Fibroblast of lung (primary cell): ENCODE data around the gene DENND4B. TPM values are rescaled to one million over a fixed set of nuclear protein-coding genes. Genes with fewer than 3 reads are reported as not detected.
"Not testable (repeated sequence)": the region's sequence is repeated elsewhere in the genome, so short reads cannot be mapped to it uniquely, and the experiment has no call there.

Experiments
- DNase-seq, 2 donors: peaks; one replicate each; pipeline versions ENCODE4 v3.0.0 to v3.0.0-alpha.2; 2010; ENCODE audit warnings: low read depth in 2 of 2
- H2AFZ ChIP-seq: 2 replicates; pipeline ENCODE4 v1.5.1; 2012; ENCODE audit warnings: low read length, control low read depth, inconsistent platforms
- H3K27ac ChIP-seq: 2 replicates; pipeline ENCODE4 v1.5.1; 2011; ENCODE audit warnings: low read length, control low read depth; ENCODE audit not compliant: insufficient read depth
- H3K27me3 ChIP-seq: 2 replicates; pipeline ENCODE4 v1.5.1; 2011; ENCODE audit warnings: mild to moderate bottlenecking, low read length; ENCODE audit not compliant: control insufficient read depth, insufficient read depth
- H3K36me3 ChIP-seq: 2 replicates; pipeline ENCODE4 v1.5.1; 2011; ENCODE audit warnings: low read length; ENCODE audit not compliant: control insufficient read depth, insufficient read depth
- H3K4me1 ChIP-seq: 2 replicates; pipeline ENCODE4 v1.5.1; 2011; ENCODE audit warnings: low read length; ENCODE audit not compliant: control insufficient read depth, insufficient read depth; ENCODE audit errors: extremely low read depth
- H3K4me2 ChIP-seq: 2 replicates; pipeline ENCODE4 v1.5.1; 2011; ENCODE audit warnings: low read length, control low read depth; ENCODE audit not compliant: insufficient read depth; ENCODE audit errors: extremely low read depth
- H3K4me3 ChIP-seq, 4 experiments: fragments of 200-600 bp in 1 of 4; sonication (generic) in 1 of 4; replicated peaks in 1 of 4; 2 replicates each; pipeline ENCODE4 v1.5.1; 2011 to 2016; ENCODE audit warnings: low read length in 4 of 4, low read depth in 3 of 4, mild to moderate bottlenecking in 3 of 4, control low read depth in 2 of 4, inconsistent platforms in 1 of 4, mixed read lengths in 1 of 4; ENCODE audit not compliant: insufficient read depth in 1 of 4; ENCODE audit errors: control extremely low read depth in 1 of 4
- H3K79me2 ChIP-seq: 2 replicates; pipeline ENCODE4 v1.5.1; 2012; ENCODE audit warnings: mild to moderate bottlenecking, low read length, inconsistent platforms; ENCODE audit not compliant: control insufficient read depth, insufficient read depth
- H3K9ac ChIP-seq: 2 replicates; pipeline ENCODE4 v1.5.1; 2011; ENCODE audit warnings: mild to moderate bottlenecking, low read length, control low read depth; ENCODE audit not compliant: insufficient read depth
- H3K9me3 ChIP-seq: 2 replicates; pipeline ENCODE4 v1.5.1; 2012; ENCODE audit warnings: low read depth, low read length; ENCODE audit not compliant: control insufficient read depth, insufficient read depth
- H4K20me1 ChIP-seq: 2 replicates; pipeline ENCODE4 v1.5.1; 2011; ENCODE audit warnings: low read length; ENCODE audit not compliant: control insufficient read depth, insufficient read depth; ENCODE audit errors: extremely low read depth
- CTCF ChIP-seq, 2 donors: IDR thresholded peaks in 1 of 2; conservative IDR thresholded peaks in 1 of 2; 1 replicate in 1 of 2; 2 replicates in 1 of 2; pipeline ENCODE4 v1.5.1; 2011 to 2012; ENCODE audit warnings: low read length in 2 of 2, control low read depth in 1 of 2, inconsistent platforms in 1 of 2, low read depth in 1 of 2, mild to moderate bottlenecking in 1 of 2
- EZH2 ChIP-seq: IDR thresholded peaks from 2 replicates; pipeline ENCODE4 v1.5.1; 2012; ENCODE audit warnings: low read length, control low read depth, mild to moderate bottlenecking; ENCODE audit errors: missing control alignments
- polyA plus RNA-seq, 2 donors: library from polyadenylated mRNA; depleted of rRNA in 1 of 2; stranded (reverse) in 1 of 2; unstranded in 1 of 2; fragments of >200 nt; gene quantifications; 2 replicates each; pipeline ENCODE4 v1.2.1, GENCODE V29; 2011 to 2012; ENCODE audit warnings: missing spikeins in 1 of 2
- total RNA-seq: library from RNA; depleted of rRNA; stranded (reverse); fragments of >200 nt; gene quantifications from 2 replicates; pipeline ENCODE4 v1.2.1, GENCODE V29; 2014

DENND4B gene
- total and polyA plus RNA-seq, 2 donors (not counting 1 experiment from before 2014, with no cell fraction given): 9.1 to 17.7 TPM

- DNase-seq: no peak
- Histone ChIP-seq H3K4me1 (peaks cover 3% of the 10 kb centered on the region), H4K20me1 (no peaks in the 10 kb centered on the region), H3K79me2 (peaks cover 11% of the 10 kb centered on the region), H3K4me2 (peak overlapping the region; percentile 94), H3K4me3 (peak overlapping the region; percentile 54 to 100 (median 84)), H3K27me3 (no peaks in the 10 kb centered on the region), H3K27ac (no peak overlapping the region), H3K36me3 (peaks cover 8% of the 10 kb centered on the region), H2AFZ (no peak overlapping the region), H3K9me3 (no peaks in the 10 kb centered on the region), H3K9ac (no peak overlapping the region)
- no peak for TF ChIP-seq EZH2
- no peak for TF ChIP-seq CTCF (conservative IDR thresholded peaks at IDR 0.05 in 1 of 2, IDR thresholded peaks at IDR 0.05 in 1 of 2; ENCODE audit: low read depth in 1 of 2, low read length in 2 of 2)
Measured at GRCh38 chr1:153984123-153984894, 37.8 kb upstream of the DENND4B start.

- DNase-seq, H4K20me1 ChIP-seq, H3K4me3 ChIP-seq, H3K27me3 ChIP-seq, H3K9me3 ChIP-seq, H2AFZ ChIP-seq, H3K9ac ChIP-seq, H3K4me1 ChIP-seq, H3K27ac ChIP-seq, H3K4me2 ChIP-seq, H3K36me3 ChIP-seq: not testable (repeated sequence)
- H3K79me2 ChIP-seq: peaks cover 17% of the 10 kb centered on the region
Measured at GRCh38 chr1:153981735-153982134, 35.2 kb upstream of the DENND4B start.

GRCh38 chr1:153979091-153979490 is 32.6 kb upstream of the DENND4B start:
- not testable (repeated sequence) for H4K20me1 ChIP-seq, H3K4me2 ChIP-seq, H3K9me3 ChIP-seq, H3K4me1 ChIP-seq, H3K9ac ChIP-seq, DNase-seq, H3K4me3 ChIP-seq, H2AFZ ChIP-seq, H3K27me3 ChIP-seq, H3K27ac ChIP-seq
- Histone ChIP-seq H3K36me3 (peaks cover 16% of the 10 kb centered on the region), H3K79me2 (peaks cover 17% of the 10 kb centered on the region)

- Histone ChIP-seq H3K4me3 (peak overlapping the region; percentile 85 to 100 (median 96)), H3K27me3 (no peaks in the 10 kb centered on the region), H4K20me1 (no peaks in the 10 kb centered on the region), H2AFZ (peak overlapping the region; percentile 97), H3K4me2 (peak overlapping the region; percentile 96), H3K36me3 (peaks cover 20% of the 10 kb centered on the region), H3K79me2 (peaks cover 17% of the 10 kb centered on the region), H3K27ac (peak overlapping the region; percentile 81), H3K9me3 (no peaks in the 10 kb centered on the region), H3K9ac (no peak overlapping the region), H3K4me1 (peaks cover 6% of the 10 kb centered on the region)
- DNase-seq: no peak
- TF ChIP-seq EZH2 (no peak), CTCF (conservative IDR thresholded peaks at IDR 0.05 in 1 of 2, IDR thresholded peaks at IDR 0.05 in 1 of 2; ENCODE audit: low read depth in 1 of 2, low read length in 2 of 2) (no peak)
Measured at GRCh38 chr1:153978274-153978909, 31.9 kb upstream of the DENND4B start.
